Measurements from ENCODE around the gene TCAIM. TPM values are rescaled to one million over a fixed set of nuclear protein-coding genes. Genes with fewer than 3 reads are reported as not detected.
"Not testable (repeated sequence)": the region's sequence is repeated elsewhere in the genome, so short reads cannot be mapped to it uniquely, and the experiment has no call there.

Gene TCAIM
- total RNA-seq, 6 donors from 2014 or later = 10.5 to 33.5 (median 19.6) TPM

DNA sequence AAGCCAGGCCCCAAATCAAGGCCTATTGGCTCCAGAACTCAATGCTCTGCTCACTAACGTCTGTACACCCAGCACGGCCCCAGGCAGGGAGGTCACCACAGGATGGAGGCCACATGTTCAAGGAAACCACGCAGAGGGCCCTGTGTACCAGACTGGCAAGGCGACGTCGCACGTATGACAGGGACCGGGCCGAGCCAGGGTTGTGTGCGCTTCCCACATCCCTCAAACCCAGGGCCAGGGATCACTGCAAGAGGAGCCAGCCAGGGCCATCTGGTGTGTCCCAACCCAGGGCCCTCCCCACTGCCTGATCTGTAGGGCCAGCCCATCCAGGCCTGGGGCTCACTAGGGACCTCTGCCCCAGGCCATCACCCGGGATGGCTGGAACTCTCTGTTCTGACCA is 76.9 kb downstream of the TCAIM start:
- no peaks in the 10 kb centered on the region for H3K27me3 ChIP-seq
- no peak overlapping the region for H3K4me3 ChIP-seq
- H3K36me3 ChIP-seq = no peaks in the 10 kb centered on the region
- H3K4me1 ChIP-seq = no peaks in the 10 kb centered on the region
- H3K9me3 ChIP-seq = no peaks in the 10 kb centered on the region
- H3K27ac ChIP-seq = no peak overlapping the region
- 85 to 95% methylated on average over 11 of the region's 11 CpGs for WGBS, 2 donors
- TF ChIP-seq EP300 (IDR thresholded peaks at IDR 0.05) = no peak
- TF ChIP-seq, protein P1, sequence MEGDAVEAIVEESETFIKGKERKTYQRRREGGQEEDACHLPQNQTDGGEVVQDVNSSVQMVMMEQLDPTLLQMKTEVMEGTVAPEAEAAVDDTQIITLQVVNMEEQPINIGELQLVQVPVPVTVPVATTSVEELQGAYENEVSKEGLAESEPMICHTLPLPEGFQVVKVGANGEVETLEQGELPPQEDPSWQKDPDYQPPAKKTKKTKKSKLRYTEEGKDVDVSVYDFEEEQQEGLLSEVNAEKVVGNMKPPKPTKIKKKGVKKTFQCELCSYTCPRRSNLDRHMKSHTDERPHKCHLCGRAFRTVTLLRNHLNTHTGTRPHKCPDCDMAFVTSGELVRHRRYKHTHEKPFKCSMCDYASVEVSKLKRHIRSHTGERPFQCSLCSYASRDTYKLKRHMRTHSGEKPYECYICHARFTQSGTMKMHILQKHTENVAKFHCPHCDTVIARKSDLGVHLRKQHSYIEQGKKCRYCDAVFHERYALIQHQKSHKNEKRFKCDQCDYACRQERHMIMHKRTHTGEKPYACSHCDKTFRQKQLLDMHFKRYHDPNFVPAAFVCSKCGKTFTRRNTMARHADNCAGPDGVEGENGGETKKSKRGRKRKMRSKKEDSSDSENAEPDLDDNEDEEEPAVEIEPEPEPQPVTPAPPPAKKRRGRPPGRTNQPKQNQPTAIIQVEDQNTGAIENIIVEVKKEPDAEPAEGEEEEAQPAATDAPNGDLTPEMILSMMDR (IDR thresholded peaks at IDR 0.05) = no peak
- TF ChIP-seq POLR2AphosphoS5 (IDR thresholded peaks at IDR 0.05) = no peak
- TF ChIP-seq POLR2A (IDR thresholded peaks at IDR 0.05) = no peak
- DNase-seq = no peak
- ATAC-seq (ENCODE audit: low FRiP score in 2 of 2) = no peak

- Histone ChIP-seq H3K36me3 (no peaks in the 10 kb centered on the region), H3K4me3 (no peak overlapping the region), H3K27me3 (no peaks in the 10 kb centered on the region), H3K4me1 (no peaks in the 10 kb centered on the region), H3K27ac (no peak overlapping the region), H3K9me3 (no peaks in the 10 kb centered on the region)
- ATAC-seq (ENCODE audit: low FRiP score in 2 of 2) (no peak), DNase-seq (no peak)
- no peak for TF ChIP-seq POLR2AphosphoS5 (IDR thresholded peaks at IDR 0.05)
- TF ChIP-seq, protein P1 (IDR thresholded peaks at IDR 0.05) = no peak
- no peak for TF ChIP-seq POLR2A (IDR thresholded peaks at IDR 0.05)
- TF ChIP-seq EP300 (IDR thresholded peaks at IDR 0.05) = no peak
- 93% methylated on average over 7 to 11 of the region's 11 CpGs for WGBS, 2 donors
Observed at GRCh38 chr3:44416031-44417030, 77.8 kb downstream of the TCAIM start.

DNA sequence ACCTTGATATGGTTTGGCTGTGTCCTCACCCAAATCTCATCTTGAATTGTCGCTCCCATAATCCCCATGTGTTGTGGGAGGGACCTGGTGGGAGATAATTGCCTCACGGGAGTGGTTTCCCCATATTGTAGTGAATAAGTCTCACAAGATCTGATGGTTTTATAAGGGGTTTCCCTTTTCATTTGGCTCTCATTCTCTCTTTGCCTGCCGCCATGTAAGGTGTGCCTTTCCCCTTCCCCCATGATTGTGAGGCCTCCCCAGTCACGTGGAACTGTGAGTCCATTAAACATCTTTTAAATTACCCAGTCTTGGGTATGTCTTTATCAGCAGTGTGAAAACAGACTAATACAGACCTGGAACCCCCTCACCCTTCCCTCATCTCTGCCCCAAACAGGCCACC is 79.6 kb downstream of the TCAIM start:
- not testable (repeated sequence) for H3K27me3 ChIP-seq; DNase-seq; ATAC-seq (ENCODE audit: low FRiP score in 2 of 2); H3K4me1 ChIP-seq; H3K4me3 ChIP-seq; H3K27ac ChIP-seq; H3K36me3 ChIP-seq; H3K9me3 ChIP-seq
- WGBS, 2 donors = 89 to 91% methylated on average over 4 of the region's 4 CpGs

DNA sequence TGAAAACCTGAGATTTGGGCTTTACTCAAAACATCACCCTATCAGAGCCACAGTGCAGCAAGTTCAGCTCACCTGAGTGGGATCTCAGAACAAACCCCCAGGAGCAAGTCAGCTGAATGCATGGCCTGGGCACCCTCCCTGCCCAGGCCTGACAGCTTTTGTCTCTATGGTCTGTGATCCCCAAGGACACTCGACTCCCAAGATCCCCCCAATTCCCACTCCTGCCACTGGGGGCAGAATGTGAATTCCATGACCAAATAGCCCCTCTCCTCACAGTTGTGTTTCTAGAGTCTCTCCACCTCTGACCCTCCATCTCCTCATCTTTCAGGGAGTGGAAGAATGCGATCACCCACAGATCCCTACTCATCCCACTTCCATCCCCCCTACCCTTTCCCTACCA is 80.0 kb downstream of the TCAIM start:
- Histone ChIP-seq H3K9me3 (no peaks in the 10 kb centered on the region), H3K27me3 (no peaks in the 10 kb centered on the region), H3K36me3 (no peaks in the 10 kb centered on the region), H3K4me1 (no peaks in the 10 kb centered on the region), H3K27ac (no peak overlapping the region), H3K4me3 (no peak overlapping the region)
- DNase-seq = peak in 1 of 2 donors; percentile 6
- no peak for ATAC-seq (ENCODE audit: low FRiP score in 2 of 2)
- TF ChIP-seq, protein P1 (IDR thresholded peaks at IDR 0.05) = peak in 1 of 6 experiments; percentile 11
- TF ChIP-seq POLR2AphosphoS5 (IDR thresholded peaks at IDR 0.05) = no peak
- 74 to 78% methylated on average over 2 of the region's 2 CpGs for WGBS, 2 donors

- Histone ChIP-seq H3K4me1 (no peaks in the 10 kb centered on the region), H3K9me3 (no peaks in the 10 kb centered on the region), H3K36me3 (no peaks in the 10 kb centered on the region), H3K4me3 (no peak overlapping the region), H3K27ac (no peak overlapping the region), H3K27me3 (no peaks in the 10 kb centered on the region)
- TF ChIP-seq EP300 (IDR thresholded peaks at IDR 0.05) (no peak), POLR2A (IDR thresholded peaks at IDR 0.05) (no peak), POLR2AphosphoS5 (IDR thresholded peaks at IDR 0.05) (no peak)
- TF ChIP-seq, protein P1 (IDR thresholded peaks at IDR 0.05) = no peak
- 33 to 78% methylated on average over 3 to 11 of the region's 11 CpGs for WGBS, 2 donors
- peak in 1 of 2 donors; percentile 12 for DNase-seq
- no peak for ATAC-seq (ENCODE audit: low FRiP score in 2 of 2)
Observed at GRCh38 chr3:44419116-44419922, 80.8 kb downstream of the TCAIM start.
